Activated CD4-positive, alpha-beta T cell treated with anti-CD3 and anti-CD28 coated beads, Interleukin-2, amount 50 U/mL, for 16 hours (primary cell): ENCODE results near the gene FAM184A.
"Not testable (repeated sequence)": the region's sequence is repeated elsewhere in the genome, so short reads cannot be mapped to it uniquely, and the experiment has no call there.

ENCODE experiments used
- DNase-seq: peaks from one replicate; pipeline ENCODE4 v3.0.0-alpha.2; 2020

The FAM184A gene

DNA sequence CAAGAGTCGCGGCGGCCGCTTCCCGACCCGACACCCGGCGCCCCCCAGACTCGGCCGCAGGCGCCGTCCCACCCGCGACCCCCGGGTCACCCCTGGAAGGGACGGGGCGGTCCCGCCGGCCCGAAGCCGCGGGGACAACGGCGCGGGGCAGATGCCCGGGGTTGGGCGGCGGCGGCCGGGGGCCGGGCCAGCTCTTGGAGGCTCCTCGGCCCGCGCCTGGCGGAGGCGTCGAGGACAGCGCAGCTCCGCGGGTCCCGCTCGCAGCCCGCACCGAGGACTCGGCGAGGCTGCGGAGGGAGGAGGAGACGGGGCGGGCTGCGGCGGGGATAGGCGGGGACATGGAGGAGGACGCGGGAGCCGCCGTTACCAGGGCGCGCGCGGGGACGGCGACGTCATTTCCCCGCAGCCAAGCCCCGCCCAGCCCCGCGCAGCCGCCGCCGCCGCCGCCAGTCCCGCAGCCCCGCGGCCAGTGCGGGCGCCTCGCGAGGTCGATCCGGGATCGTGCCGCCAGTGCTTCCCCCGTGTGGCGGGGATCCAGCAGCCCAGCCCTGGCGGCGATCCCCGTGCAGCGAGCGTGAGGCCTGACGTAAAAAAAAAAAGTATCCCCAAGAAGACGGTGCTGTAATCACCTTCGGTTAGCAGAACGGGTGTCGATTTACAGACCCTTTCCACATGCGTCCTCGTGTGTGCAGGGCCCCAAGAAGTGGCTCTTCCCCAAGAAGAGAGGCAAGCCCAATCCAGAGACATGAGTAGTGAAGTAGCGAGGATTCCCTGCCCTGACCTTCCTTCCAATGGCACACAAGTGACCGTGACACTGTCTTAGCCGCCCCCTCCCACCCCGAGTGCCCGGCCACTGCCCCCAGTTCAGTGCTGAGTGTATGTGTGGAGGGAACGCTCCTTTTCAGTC lies at the start of gene FAM184A:
FAM184A (minus strand) TSS at position 289 of the 907 bp plus-strand sequence. CDS start 365 bp downstream, outside the sequence.
- peak; percentile 58 for DNase-seq

DNA sequence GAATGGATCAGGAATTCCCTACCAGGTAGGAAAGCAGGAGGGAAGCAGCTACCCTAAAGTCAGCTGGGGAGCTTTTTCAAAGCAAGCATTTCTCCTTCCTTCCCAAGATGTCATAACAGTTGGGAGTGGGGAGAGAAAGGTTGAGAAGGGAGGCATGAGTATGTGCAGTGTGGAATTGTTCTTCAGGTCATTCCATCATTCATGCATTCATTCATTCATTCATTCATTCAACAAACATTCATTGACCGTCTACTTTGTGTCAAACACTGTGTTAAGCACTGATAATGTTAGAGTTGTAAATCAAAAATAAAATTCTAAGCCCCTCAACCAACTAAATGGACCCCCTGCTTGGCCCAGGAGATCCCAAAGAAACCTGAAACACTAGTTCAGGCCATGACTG lies 49.2 kb upstream of the FAM184A start:
- DNase-seq, result no peak

DNA sequence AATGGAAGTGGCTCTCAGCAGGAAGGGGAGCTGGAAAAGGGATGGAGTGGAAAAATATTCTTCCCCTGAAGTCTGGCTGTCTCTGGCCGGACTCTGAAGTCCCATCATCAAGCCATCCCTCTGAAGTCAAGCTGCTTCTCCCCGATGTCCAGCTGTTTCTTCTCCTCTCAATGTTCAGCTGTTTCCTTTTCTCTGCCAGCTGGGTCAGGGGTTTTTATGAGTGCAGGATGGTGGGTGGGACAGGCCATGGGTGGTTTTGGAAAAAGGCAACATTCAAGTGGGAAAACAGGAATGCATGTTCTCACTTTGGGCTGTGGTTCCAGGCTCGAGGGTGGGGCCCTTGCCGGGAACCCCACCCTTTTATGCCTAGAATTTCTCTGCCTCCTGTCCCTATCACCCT lies 48.4 kb upstream of the FAM184A start:
- no peak for DNase-seq

DNA sequence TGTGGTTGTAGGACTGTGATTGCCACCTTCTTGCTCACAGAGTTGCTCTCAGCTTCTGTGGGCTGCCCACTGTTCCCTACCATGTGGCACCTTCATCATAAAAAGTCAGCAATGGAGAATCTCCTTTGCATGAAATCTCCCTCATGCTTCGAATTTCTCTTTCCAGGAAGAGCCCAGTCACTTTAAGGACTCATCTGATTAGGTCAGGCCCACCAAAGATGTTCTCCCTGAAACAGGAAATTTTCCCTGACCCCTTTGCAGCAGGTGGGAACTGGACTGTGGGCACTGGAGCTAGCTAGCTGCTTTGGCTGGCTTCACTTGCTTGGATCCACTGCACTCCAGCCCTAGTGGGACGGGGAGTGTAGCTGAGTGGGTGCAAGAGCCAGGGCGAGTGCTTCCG lies 47.7 kb upstream of the FAM184A start:
- DNase-seq, result no peak

DNA sequence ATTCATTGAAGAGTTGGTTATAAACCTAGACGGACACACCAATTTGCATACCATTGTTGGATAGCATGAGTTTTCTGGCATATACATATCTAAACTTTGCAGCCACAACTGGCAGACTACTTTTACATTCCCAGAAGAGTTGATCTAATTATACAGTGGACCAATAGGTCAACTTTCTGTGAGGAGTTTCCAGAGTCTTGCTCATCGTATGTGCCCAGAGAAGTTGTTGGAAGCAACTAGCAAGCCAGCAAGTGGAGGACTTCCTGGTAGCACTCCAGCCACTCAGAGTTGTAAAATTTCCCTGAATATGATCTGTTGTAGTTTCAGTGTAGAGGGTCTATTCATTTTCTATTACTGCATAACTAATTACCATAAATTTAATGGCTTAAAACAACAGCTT lies 47.1 kb upstream of the FAM184A start:
- no peak for DNase-seq

- no peak for DNase-seq
These were observed 45.8 kb upstream of the FAM184A start for GRCh38 chr6:119124079-119124824.

- DNase-seq, result no peak
These were observed 43.9 kb upstream of the FAM184A start for GRCh38 chr6:119122336-119122735.

DNA sequence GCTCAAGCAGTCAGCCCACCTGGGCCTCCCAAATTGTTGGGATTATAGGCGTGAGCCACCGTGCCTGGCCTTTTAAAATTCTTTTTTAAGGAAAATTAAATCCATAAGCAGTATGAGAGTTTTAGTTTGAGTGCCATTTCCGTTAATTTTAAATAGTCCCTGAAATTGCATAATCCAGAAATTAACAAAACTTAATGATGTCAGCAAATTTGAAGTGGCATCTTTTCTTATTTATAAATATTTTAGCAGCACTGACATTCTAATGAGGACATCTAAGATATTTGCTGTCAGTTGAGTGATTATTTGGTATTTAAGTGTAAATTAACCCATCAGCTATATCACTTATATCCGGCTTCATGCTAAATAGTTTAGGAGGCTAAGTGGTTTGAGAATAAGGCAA lies 42.9 kb upstream of the FAM184A start:
- no peak for DNase-seq

DNA sequence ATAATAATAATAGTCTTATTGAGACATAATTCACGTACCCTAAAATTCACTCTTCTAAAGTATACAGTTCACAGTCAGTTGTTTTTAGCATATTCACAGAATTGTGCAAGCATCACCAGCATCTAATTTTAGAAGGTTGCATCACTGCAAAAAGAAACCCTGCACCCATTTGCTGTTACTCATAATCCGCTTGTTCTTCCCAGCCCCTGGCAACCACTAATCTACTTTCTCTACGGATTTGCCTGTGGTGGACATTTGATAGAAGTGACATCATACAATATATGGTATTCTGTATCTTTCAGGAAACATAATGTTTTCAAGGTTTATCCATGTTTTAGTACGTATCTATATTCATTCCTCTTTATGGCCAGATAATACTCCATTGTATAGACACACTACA lies 41.5 kb upstream of the FAM184A start:
- no peak for DNase-seq

GRCh38 chr6:119119062-119119461 lies 40.6 kb upstream of the FAM184A start:
- not testable (repeated sequence) for DNase-seq

DNA sequence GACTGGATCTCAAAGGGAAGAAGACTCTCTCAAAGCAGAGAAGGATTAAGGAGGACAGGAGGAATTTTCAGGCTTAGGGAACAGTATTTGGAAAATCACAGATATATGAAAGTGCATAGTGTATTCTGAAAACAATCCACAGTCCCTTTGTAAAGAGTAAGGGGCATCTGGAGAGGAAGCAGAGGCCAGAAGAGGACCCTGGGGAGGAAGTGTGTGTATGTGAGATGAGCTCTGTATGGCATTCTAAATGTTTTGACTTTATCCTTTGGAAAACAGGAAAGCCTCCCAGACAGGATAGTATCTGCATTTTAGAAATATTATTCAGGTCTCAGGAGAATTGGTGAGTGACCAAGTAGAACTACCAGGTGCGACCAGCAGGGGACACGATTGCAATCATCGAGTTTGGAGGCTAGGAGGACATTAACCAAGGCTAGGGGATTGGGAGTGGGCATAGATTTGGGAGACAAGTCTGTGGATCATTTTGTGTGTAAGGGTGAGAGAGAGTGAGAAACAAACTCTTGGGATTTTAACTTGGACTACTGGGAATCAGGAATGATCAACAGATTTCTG lies 38.3 kb upstream of the FAM184A start:
- no peak for DNase-seq

- DNase-seq, result no peak
These were observed 35.5 kb upstream of the FAM184A start for GRCh38 chr6:119113961-119114360.

DNA sequence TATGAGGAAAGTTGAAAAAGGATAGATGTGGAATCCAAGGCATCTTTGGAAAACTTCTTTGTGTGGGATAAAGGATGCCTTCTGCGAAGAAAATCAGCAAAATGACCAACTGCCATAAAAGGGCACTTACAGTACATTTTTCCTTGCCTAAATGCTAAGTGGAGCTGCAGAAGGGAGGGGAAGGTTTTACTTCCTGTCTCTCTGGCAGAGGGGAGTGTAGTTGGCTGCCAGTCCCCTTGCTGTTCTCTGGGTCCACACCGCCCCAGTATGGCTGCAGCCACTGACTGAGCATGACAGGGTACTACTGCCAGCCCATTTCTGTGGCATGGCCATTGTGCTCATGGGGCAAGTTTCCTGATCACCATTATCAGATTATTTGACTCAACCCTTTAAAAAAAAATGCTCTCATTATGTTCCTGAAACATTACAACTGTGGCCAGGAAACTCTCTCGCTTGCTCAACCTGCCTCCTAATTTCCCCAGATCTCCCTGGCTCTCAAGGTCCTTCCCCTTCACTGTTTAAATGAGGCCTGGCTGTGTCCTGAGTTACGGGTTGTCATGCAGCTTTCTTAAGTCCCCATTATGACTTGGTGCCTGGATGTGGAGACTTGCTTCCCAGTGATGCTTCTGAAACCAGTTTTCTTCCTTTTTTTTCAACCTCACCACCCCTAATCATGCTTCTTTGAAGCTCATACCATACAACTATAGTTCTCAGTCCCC lies 34.5 kb upstream of the FAM184A start:
- DNase-seq, result no peak

DNA sequence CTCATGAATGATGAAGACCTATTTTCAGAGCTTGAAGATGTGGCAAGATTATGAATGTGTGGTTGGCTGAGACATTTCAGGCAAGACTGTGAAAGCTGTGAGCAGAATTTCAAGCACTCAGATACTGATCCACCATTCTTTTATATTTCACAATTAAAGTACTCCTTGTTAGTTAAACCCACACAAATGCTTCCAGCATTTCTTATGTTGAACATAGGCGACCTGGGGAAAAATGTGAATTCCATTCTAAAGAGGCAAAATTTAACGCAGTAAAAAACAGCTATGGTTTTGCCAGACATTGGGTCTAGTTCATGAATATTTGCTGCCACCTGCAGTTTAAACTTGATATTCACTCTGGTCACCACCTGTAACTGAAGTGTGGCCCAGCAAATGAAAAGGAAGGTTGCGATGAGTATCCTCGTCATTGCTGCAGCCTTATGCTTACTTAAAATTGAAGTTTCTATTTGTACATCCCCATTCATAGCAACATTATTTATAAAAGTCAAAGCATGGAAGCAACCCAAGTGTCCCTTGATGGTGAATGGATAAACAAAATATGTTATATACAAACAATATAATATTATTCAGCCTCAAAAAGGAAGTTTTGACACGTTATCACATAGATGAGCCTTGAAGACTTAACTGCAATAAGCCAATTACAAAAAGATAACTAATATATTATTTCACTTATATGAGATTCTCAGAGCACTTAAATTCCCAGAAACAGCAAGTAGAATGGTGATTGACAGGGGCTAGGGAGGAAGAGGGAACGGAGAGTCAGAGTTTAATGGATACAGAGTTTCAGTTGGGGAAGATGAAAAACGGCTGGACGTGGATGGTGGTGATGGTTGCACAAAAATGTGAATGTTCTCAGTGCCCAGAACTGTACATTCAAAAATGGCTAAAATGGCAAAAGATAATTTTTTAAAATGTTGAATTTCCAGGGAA lies 32.4 kb upstream of the FAM184A start:
- DNase-seq, result peak; percentile 71

GRCh38 chr6:119109654-119110325 lies 31.3 kb upstream of the FAM184A start:
- no peak for DNase-seq

GRCh38 chr6:119108076-119108475 lies 29.6 kb upstream of the FAM184A start:
- no peak for DNase-seq

GRCh38 chr6:119105282-119105681 lies 26.8 kb upstream of the FAM184A start:
- DNase-seq, result no peak

DNA sequence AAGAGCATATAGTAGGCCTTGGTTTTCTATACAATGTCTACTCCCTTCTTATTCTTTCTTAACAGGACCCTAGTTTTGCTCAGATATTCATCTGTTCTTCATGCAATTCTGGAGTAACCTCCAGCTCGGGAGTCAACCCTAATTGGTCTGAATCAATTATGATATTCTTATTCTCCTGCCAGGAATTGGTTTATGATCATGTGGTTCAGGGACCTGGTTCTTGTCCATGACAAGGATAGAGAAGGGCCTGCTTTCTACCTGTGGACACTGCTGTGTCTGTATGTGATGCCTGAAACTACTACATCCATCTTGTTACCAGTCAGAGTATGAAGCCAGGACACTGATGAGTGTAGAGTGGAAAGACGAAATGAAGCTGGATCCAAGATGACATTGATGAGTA lies 24.4 kb upstream of the FAM184A start:
- no peak for DNase-seq

DNA sequence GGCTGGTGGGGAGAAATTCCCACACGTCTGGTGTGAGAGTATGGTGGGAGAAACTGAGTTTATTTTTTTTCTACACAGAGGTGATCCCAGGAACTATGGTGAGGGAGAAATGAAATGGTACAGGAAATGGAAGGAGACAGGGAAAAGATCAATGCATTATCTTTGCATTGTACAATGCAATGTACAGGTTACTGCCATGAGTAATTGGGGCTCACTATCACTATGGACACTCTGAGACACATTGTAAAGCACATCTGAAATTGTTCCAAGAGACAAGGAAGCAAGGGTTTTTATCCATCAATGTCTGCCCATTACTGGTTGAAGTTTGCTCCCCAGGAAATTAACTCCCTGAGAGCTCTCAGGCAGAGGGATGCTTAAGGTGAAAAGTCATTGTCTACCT lies 21.7 kb upstream of the FAM184A start:
- DNase-seq, result no peak

DNA sequence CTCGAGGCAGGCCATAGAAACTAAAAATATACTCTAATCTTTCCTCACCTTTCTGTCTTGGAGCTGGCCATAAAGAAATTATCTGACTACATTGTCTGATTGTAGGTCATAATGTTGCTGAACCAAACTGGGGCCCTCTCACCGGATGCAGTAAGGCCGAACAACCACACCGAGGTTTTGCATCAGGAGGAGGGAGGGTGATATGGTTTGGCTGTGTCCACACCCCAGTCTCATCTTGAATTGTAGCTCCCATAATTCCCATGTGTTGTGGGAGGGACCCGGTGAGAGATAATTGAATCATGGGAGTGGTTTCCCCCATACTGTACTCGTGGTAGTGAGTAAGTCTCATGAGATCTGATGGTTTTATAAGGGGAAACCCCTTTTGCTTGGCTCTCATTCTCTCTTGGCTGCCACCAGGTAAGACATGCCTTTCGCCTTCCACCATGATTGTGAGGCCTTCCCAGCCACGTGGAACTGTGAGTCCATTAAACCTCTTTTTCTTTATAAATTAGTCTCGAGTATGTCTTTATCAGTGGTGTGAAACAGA lies 19.4 kb upstream of the FAM184A start:
- not testable (repeated sequence) for DNase-seq
